GM13977 (cell line): ENCODE results near the gene DNAH7.
"Not testable (repeated sequence)": the region's sequence is repeated elsewhere in the genome, so short reads cannot be mapped to it uniquely, and the experiment has no call there.

Experiments used
- DNase-seq: peaks from one replicate; pipeline ENCODE4 v3.0.0; 2012; ENCODE audit warnings: low spot score
- CTCF ChIP-seq: IDR thresholded peaks from 2 replicates; pipeline ENCODE4 v1.5.1; 2012; ENCODE audit warnings: mild to moderate bottlenecking, control low read depth; ENCODE audit not compliant: insufficient read depth; ENCODE audit errors: extremely low read depth, missing control alignments
- in situ Hi-C: fragments of 300-500 bp; cut with MboI; formaldehyde crosslinking; loops from one replicate; pipeline ENCODE4 v1.12.0; 2022; ENCODE audit warnings: low sequenced_read_pairs, low pct_unique_long_range_greater_than_20kb, mixed read lengths, inconsistent platforms; ENCODE audit not compliant: unreplicated experiment

DNAH7 gene

GRCh38 chr2:196096264-196096663 lies 27.6 kb upstream of the DNAH7 start:
- in situ Hi-C loops = no loop called here
- no peak for TF ChIP-seq CTCF
- DNase-seq = no peak

GRCh38 chr2:196089448-196089847 lies 20.8 kb upstream of the DNAH7 start:
- DNase-seq, in situ Hi-C loops: not testable (repeated sequence)

- DNase-seq = no peak
- no peak for TF ChIP-seq CTCF
- in situ Hi-C loops = no loop called here
Observed at GRCh38 chr2:196088203-196088602, 19.6 kb upstream of the DNAH7 start.

- no peak for TF ChIP-seq CTCF
- in situ Hi-C loops = no loop called here
- DNase-seq = no peak
Observed at GRCh38 chr2:196086517-196087368, 18.1 kb upstream of the DNAH7 start.

DNA sequence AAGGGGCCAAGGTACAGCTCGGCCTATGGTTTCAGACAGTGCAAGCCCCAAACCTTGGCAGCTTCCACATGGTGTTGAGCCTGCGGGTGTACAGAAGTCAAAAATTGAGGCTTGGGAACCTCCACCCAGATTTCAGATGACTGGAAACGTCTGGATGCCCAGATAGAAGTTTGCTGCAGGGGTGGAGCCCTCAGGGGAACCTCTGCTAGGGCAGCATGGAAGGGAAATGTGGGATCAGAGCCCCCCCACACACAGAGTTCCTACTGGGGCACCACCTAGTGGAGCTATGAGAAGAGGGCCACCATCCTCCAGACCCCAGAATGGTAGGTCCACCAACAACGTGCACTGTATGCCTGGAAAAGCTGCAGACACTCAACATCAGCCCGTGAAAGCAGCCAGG lies 15.0 kb upstream of the DNAH7 start:
- no peak for TF ChIP-seq CTCF
- in situ Hi-C loops = no loop called here
- DNase-seq = no peak

- TF ChIP-seq CTCF = no peak
- in situ Hi-C loops = no loop called here
- no peak for DNase-seq
Observed at GRCh38 chr2:196080526-196080925, 11.9 kb upstream of the DNAH7 start.

GRCh38 chr2:196079052-196079451 lies 10.4 kb upstream of the DNAH7 start:
- no peak for TF ChIP-seq CTCF
- in situ Hi-C loops = loop anchor here (5.0 kb wide), 1 partner anchor 193 kb away; no protein-coding TSS in a partner anchor
- no peak for DNase-seq
